GM20000 (cell line): ENCODE results near the gene RBBP8NL.

Experiments used
- DNase-seq: peaks from one replicate; pipeline ENCODE4 v3.0.0; 2012; ENCODE audit warnings: low spot score
- CTCF ChIP-seq: IDR thresholded peaks from 2 replicates; pipeline ENCODE4 v1.5.1; 2012; ENCODE audit warnings: mild to moderate bottlenecking, control low read depth; ENCODE audit errors: extremely low read depth, missing control alignments

The RBBP8NL gene

GRCh38 chr20:62361799-62362589 is 65.3 kb downstream of the RBBP8NL start:
- no peak for TF ChIP-seq CTCF
- DNase-seq = no peak

- no peak for TF ChIP-seq CTCF
Observed at GRCh38 chr20:62360854-62361798, 66.2 kb downstream of the RBBP8NL start.

More at GRCh38 chr20:62360854-62361798, 66.2 kb downstream of the RBBP8NL start:
- no peak for DNase-seq
